HG02852 (cell line): ENCODE results near the gene PPARG.
"Not testable (repeated sequence)": the region's sequence is repeated elsewhere in the genome, so short reads cannot be mapped to it uniquely, and the experiment has no call there.

ENCODE experiments used
- ATAC-seq: cut with Tn5 transposase; IDR thresholded peaks from one replicate; pipeline ENCODE4 v1.9.1; 2021; ENCODE audit warnings: mild to moderate bottlenecking, moderate library complexity; ENCODE audit not compliant: unreplicated experiment

PPARG gene

GRCh38 chr3:12440927-12441714 lies 152.3 kb downstream of the PPARG start:
- no peak for ATAC-seq

- no peak for ATAC-seq
Observed at GRCh38 chr3:12442654-12443501, 154.0 kb downstream of the PPARG start.

GRCh38 chr3:12443781-12444522 lies 155.1 kb downstream of the PPARG start:
- ATAC-seq = no peak

- ATAC-seq = no peak
Observed at GRCh38 chr3:12444582-12445471, 156.0 kb downstream of the PPARG start.

- ATAC-seq = no peak
Observed at GRCh38 chr3:12445523-12446240, 156.8 kb downstream of the PPARG start.

GRCh38 chr3:12446298-12446697 lies 157.4 kb downstream of the PPARG start:
- no peak for ATAC-seq

GRCh38 chr3:12447075-12447474 lies 158.2 kb downstream of the PPARG start:
- ATAC-seq = no peak

GRCh38 chr3:12448404-12449202 lies 159.7 kb downstream of the PPARG start:
- not testable (repeated sequence) for ATAC-seq

GRCh38 chr3:12449889-12450682 lies 161.2 kb downstream of the PPARG start:
- no peak for ATAC-seq

- ATAC-seq = no peak
Observed at GRCh38 chr3:12451481-12451880, 162.6 kb downstream of the PPARG start.

- no peak for ATAC-seq
Observed at GRCh38 chr3:12451960-12452359, 163.1 kb downstream of the PPARG start.

- ATAC-seq = no peak
Observed at GRCh38 chr3:12452361-12453330, 163.8 kb downstream of the PPARG start.

GRCh38 chr3:12454076-12454815 lies 165.4 kb downstream of the PPARG start:
- ATAC-seq = no peak

- no peak for ATAC-seq
Observed at GRCh38 chr3:12454816-12455121, 165.9 kb downstream of the PPARG start.

GRCh38 chr3:12455740-12456139 lies 166.9 kb downstream of the PPARG start:
- no peak for ATAC-seq

GRCh38 chr3:12456441-12456840 lies 167.6 kb downstream of the PPARG start:
- ATAC-seq = no peak
